HEK293 (cell line): ENCODE data around the gene ZNF607.

Experiments used
- BCL11B ChIP-seq: fragments of 450-650 bp; formaldehyde crosslinking; IDR thresholded peaks from 2 replicates; pipeline ENCODE4 v1.5.1; 2016; ENCODE audit warnings: low read depth, missing biosample characterization, missing genetic modification characterization
- HOXA7 ChIP-seq: sonication (generic); formaldehyde crosslinking; IDR thresholded peaks from 2 replicates; pipeline ENCODE4 v1.8.1; 2022; ENCODE audit warnings: missing genetic modification reagents, borderline replicate concordance
- KLF10 ChIP-seq: fragments of 450-650 bp; IDR thresholded peaks from 2 replicates; pipeline ENCODE4 v1.5.1; 2018; ENCODE audit warnings: missing biosample characterization, mild to moderate bottlenecking, missing genetic modification characterization
- OSR2 ChIP-seq: fragments of 450-650 bp; formaldehyde crosslinking; IDR thresholded peaks from 2 replicates; pipeline ENCODE4 v1.5.1; 2016; ENCODE audit warnings: missing biosample characterization, missing genetic modification characterization
- OVOL3 ChIP-seq: fragments of 450-650 bp; formaldehyde crosslinking; IDR thresholded peaks from 2 replicates; pipeline ENCODE4 v1.5.1; 2016; ENCODE audit warnings: missing biosample characterization, missing genetic modification characterization
- WT1 ChIP-seq: fragments of 450-650 bp; formaldehyde crosslinking; IDR thresholded peaks from 2 replicates; pipeline ENCODE4 v1.5.1; 2016; ENCODE audit warnings: missing biosample characterization, missing genetic modification characterization
- ZBTB1 ChIP-seq: fragments of 450-650 bp; formaldehyde crosslinking; IDR thresholded peaks from 2 replicates; pipeline ENCODE4 v1.5.1; 2016; ENCODE audit warnings: missing biosample characterization, missing genetic modification characterization
- ZBTB10 ChIP-seq: fragments of 450-650 bp; formaldehyde crosslinking; IDR thresholded peaks from 2 replicates; pipeline ENCODE4 v1.5.1; 2016; ENCODE audit warnings: missing biosample characterization, missing genetic modification characterization
- ZBTB8A ChIP-seq: fragments of 450-650 bp; formaldehyde crosslinking; IDR thresholded peaks from 2 replicates; pipeline ENCODE4 v1.5.1; 2016; ENCODE audit warnings: missing biosample characterization, missing genetic modification characterization
- ZNF133 ChIP-seq: fragments of 450-650 bp; formaldehyde crosslinking; IDR thresholded peaks from 2 replicates; pipeline ENCODE4 v1.5.1; 2016; ENCODE audit warnings: missing biosample characterization, missing genetic modification characterization
- ZNF157 ChIP-seq: fragments of 450-650 bp; formaldehyde crosslinking; IDR thresholded peaks from 2 replicates; pipeline ENCODE4 v1.5.1; 2016; ENCODE audit warnings: missing biosample characterization, missing genetic modification characterization
- ZNF169 ChIP-seq: fragments of 450-650 bp; formaldehyde crosslinking; IDR thresholded peaks from 2 replicates; pipeline ENCODE4 v1.5.1; 2016; ENCODE audit warnings: missing biosample characterization, missing genetic modification characterization
- ZNF324 ChIP-seq: fragments of 450-650 bp; formaldehyde crosslinking; IDR thresholded peaks from 2 replicates; pipeline ENCODE4 v1.5.1; 2016; ENCODE audit warnings: missing biosample characterization, missing genetic modification characterization
- ZNF398 ChIP-seq: fragments of 450-650 bp; formaldehyde crosslinking; IDR thresholded peaks from 2 replicates; pipeline ENCODE4 v1.5.1; 2017; ENCODE audit warnings: missing biosample characterization, missing genetic modification characterization
- ZNF521 ChIP-seq: fragments of 450-650 bp; formaldehyde crosslinking; IDR thresholded peaks from 2 replicates; pipeline ENCODE4 v1.5.1; 2017; ENCODE audit warnings: missing biosample characterization, mild to moderate bottlenecking, missing genetic modification characterization
- ZNF529 ChIP-seq: fragments of 450-650 bp; formaldehyde crosslinking; IDR thresholded peaks from 2 replicates; pipeline ENCODE4 v1.5.1; 2017; ENCODE audit warnings: missing genetic modification characterization, missing biosample characterization; ENCODE audit not compliant: insufficient replicate concordance
- ZNF558 ChIP-seq: fragments of 450-650 bp; formaldehyde crosslinking; IDR thresholded peaks from 2 replicates; pipeline ENCODE4 v1.5.1; 2016; ENCODE audit warnings: missing biosample characterization, missing genetic modification characterization
- ZNF561 ChIP-seq: fragments of 450-650 bp; IDR thresholded peaks from 2 replicates; pipeline ENCODE4 v1.5.1; 2018; ENCODE audit warnings: missing biosample characterization, missing genetic modification characterization, borderline replicate concordance
- ZNF585B ChIP-seq: fragments of 450-650 bp; formaldehyde crosslinking; IDR thresholded peaks from 2 replicates; pipeline ENCODE4 v1.5.1; 2016; ENCODE audit warnings: missing biosample characterization, missing genetic modification characterization
- ZNF610 ChIP-seq: fragments of 450-650 bp; formaldehyde crosslinking; IDR thresholded peaks from 2 replicates; pipeline ENCODE4 v1.5.1; 2016; ENCODE audit warnings: missing biosample characterization, missing genetic modification characterization, borderline replicate concordance
- ZSCAN30 ChIP-seq: fragments of 450-650 bp; IDR thresholded peaks from 2 replicates; pipeline ENCODE4 v1.5.1; 2018; ENCODE audit warnings: missing biosample characterization, mild to moderate bottlenecking, missing genetic modification characterization, moderate library complexity
- TF ChIP-seq, protein P1 (sequence below): fragments of 450-650 bp; formaldehyde crosslinking; IDR thresholded peaks from 2 replicates; pipeline ENCODE4; 2016; ENCODE audit warnings: missing biosample characterization, missing genetic modification characterization
- TF ChIP-seq, protein P2 (sequence below): fragments of 450-650 bp; formaldehyde crosslinking; IDR thresholded peaks from 2 replicates; pipeline ENCODE4 v1.5.1; 2016; ENCODE audit warnings: missing biosample characterization, missing genetic modification characterization
- TF ChIP-seq, protein P3 (sequence below): fragments of 450-650 bp; formaldehyde crosslinking; IDR thresholded peaks from 2 replicates; pipeline ENCODE4 v1.5.1; 2016; ENCODE audit warnings: missing biosample characterization, missing genetic modification characterization
- TF ChIP-seq, protein P4 (sequence below): fragments of 450-650 bp; formaldehyde crosslinking; IDR thresholded peaks from 2 replicates; pipeline ENCODE4 v1.5.1; 2017; ENCODE audit warnings: missing biosample characterization, missing genetic modification characterization
- TF ChIP-seq, protein P5 (sequence below): fragments of 450-650 bp; formaldehyde crosslinking; IDR thresholded peaks from 2 replicates; pipeline ENCODE4 v1.5.1; 2016; ENCODE audit warnings: missing biosample characterization, missing genetic modification characterization

ZNF607 gene

DNA sequence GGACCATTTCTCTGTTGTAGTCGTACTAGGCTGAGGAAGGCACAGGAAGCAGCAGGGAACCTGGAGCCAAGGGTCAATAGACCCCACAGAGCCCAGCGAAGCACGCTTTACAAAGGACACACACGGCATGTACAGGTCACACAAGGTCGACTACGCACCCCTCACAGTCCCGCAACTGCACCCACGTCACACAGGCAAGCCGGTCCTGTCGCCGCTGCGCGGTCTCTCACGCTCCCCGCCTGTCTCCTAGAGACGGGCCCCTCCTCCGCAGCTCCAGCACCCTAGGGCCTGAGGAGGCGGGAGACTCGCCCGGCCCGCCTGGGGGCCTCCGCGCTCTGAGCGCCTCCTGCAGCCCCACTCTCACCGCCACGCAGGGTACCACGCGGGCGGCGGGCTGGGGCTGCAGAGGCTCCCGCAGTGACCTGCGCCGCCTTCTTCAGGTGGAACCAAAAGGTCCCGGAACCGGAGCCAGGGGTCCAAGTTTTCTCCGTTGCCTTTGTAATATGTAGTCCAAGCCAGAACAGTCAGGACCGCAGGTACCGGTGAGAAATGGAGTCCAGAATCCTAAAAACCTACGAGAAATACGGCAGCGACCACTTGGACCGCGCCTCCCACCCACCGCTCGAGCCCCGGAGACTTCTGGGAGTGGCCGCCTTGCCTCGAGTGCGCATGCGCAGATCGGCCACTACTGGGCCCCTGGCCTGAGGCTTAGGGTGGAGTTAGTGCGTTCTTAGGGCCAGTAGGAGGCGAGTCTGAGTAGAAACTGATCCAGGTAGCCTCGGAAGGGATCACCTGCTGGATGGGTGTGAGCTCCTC is at the start of gene ZNF607 (continued):
- TF ChIP-seq, protein P1, sequence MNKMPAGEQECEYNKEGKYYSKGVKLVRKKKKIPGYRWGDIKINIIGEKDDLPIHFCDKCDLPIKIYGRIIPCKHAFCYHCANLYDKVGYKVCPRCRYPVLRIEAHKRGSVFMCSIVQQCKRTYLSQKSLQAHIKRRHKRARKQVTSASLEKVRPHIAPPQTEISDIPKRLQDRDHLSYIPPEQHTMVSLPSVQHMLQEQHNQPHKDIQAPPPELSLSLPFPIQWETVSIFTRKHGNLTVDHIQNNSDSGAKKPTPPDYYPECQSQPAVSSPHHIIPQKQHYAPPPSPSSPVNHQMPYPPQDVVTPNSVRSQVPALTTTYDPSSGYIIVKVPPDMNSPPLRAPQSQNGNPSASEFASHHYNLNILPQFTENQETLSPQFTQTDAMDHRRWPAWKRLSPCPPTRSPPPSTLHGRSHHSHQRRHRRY (tag by site-specific recombination), result no peak
- peak; percentile 65 for TF ChIP-seq ZBTB8A (tag by site-specific recombination)
- TF ChIP-seq, protein P2, sequence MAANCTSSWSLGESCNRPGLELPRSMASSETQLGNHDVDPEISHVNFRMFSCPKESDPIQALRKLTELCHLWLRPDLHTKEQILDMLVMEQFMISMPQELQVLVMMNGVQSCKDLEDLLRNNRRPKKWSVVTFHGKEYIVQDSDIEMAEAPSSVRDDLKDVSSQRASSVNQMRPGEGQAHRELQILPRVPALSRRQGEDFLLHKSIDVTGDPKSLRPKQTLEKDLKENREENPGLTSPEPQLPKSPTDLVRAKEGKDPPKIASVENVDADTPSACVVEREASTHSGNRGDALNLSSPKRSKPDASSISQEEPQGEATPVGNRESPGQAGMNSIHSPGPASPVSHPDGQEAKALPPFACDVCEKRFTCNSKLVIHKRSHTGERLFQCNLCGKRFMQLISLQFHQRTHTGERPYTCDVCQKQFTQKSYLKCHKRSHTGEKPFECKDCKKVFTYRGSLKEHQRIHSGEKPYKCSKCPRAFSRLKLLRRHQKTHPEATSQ (tag by site-specific recombination), result 0 out of 2 replicates have a peak, but pooled peaks have one; percentile 74
- TF ChIP-seq ZNF169, result peak; percentile 19; the same call in 1 of the 2 replicates
- TF ChIP-seq ZNF558 (tag by site-specific recombination), result 0 out of 2 replicates have a peak, but pooled peaks have one; percentile 10
- no peak for TF ChIP-seq ZNF521 (tag by site-specific recombination)
- TF ChIP-seq ZBTB1, result 0 out of 2 replicates have a peak, but pooled peaks have one; percentile 73
- TF ChIP-seq, protein P3, sequence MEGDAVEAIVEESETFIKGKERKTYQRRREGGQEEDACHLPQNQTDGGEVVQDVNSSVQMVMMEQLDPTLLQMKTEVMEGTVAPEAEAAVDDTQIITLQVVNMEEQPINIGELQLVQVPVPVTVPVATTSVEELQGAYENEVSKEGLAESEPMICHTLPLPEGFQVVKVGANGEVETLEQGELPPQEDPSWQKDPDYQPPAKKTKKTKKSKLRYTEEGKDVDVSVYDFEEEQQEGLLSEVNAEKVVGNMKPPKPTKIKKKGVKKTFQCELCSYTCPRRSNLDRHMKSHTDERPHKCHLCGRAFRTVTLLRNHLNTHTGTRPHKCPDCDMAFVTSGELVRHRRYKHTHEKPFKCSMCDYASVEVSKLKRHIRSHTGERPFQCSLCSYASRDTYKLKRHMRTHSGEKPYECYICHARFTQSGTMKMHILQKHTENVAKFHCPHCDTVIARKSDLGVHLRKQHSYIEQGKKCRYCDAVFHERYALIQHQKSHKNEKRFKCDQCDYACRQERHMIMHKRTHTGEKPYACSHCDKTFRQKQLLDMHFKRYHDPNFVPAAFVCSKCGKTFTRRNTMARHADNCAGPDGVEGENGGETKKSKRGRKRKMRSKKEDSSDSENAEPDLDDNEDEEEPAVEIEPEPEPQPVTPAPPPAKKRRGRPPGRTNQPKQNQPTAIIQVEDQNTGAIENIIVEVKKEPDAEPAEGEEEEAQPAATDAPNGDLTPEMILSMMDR (tag by site-specific recombination), result peak; percentile 94
- TF ChIP-seq ZSCAN30 (tag by site-specific recombination), result peak; percentile 90
- TF ChIP-seq ZBTB10 (tag by site-specific recombination), result peak; percentile 78; the same call in 1 of the 2 replicates
- TF ChIP-seq HOXA7 (CRISPR knock-in tag), result no peak
- TF ChIP-seq ZNF585B (tag by site-specific recombination), result no peak
- 0 out of 2 replicates have a peak, but pooled peaks have one; percentile 3 for TF ChIP-seq BCL11B (tag by site-specific recombination)
- peak; percentile 30; the same call in 1 of the 2 replicates for TF ChIP-seq ZNF133 (tag by site-specific recombination)
- no peak for TF ChIP-seq ZNF529 (tag by site-specific recombination)
- TF ChIP-seq KLF10 (tag by site-specific recombination), result peak; percentile 65; the same call in 1 of the 2 replicates
- TF ChIP-seq, protein P4, sequence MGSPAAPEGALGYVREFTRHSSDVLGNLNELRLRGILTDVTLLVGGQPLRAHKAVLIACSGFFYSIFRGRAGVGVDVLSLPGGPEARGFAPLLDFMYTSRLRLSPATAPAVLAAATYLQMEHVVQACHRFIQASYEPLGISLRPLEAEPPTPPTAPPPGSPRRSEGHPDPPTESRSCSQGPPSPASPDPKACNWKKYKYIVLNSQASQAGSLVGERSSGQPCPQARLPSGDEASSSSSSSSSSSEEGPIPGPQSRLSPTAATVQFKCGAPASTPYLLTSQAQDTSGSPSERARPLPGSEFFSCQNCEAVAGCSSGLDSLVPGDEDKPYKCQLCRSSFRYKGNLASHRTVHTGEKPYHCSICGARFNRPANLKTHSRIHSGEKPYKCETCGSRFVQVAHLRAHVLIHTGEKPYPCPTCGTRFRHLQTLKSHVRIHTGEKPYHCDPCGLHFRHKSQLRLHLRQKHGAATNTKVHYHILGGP (tag by site-specific recombination), result no peak
- peak; percentile 18; the same call in 1 of the 2 replicates for TF ChIP-seq WT1 (tag by site-specific recombination)
- TF ChIP-seq ZNF561 (tag by site-specific recombination), result peak; percentile 82
- TF ChIP-seq ZNF157 (tag by site-specific recombination), result no peak; the same call in 1 of the 2 replicates
- peak; percentile 29; the same call in 1 of the 2 replicates for TF ChIP-seq ZNF398
- peak; percentile 84 for TF ChIP-seq ZNF610 (tag by site-specific recombination)
- TF ChIP-seq, protein P5, sequence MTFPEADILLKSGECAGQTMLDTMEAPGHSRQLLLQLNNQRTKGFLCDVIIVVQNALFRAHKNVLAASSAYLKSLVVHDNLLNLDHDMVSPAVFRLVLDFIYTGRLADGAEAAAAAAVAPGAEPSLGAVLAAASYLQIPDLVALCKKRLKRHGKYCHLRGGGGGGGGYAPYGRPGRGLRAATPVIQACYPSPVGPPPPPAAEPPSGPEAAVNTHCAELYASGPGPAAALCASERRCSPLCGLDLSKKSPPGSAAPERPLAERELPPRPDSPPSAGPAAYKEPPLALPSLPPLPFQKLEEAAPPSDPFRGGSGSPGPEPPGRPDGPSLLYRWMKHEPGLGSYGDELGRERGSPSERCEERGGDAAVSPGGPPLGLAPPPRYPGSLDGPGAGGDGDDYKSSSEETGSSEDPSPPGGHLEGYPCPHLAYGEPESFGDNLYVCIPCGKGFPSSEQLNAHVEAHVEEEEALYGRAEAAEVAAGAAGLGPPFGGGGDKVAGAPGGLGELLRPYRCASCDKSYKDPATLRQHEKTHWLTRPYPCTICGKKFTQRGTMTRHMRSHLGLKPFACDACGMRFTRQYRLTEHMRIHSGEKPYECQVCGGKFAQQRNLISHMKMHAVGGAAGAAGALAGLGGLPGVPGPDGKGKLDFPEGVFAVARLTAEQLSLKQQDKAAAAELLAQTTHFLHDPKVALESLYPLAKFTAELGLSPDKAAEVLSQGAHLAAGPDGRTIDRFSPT (tag by site-specific recombination), result peak; percentile 38; the same call in 1 of the 2 replicates
- TF ChIP-seq OSR2 (tag by site-specific recombination), result no peak
- peak; percentile 9; the same call in 1 of the 2 replicates for TF ChIP-seq OVOL3
- TF ChIP-seq ZNF324, result 0 out of 2 replicates have a peak, but pooled peaks have one; percentile 18
